ENCODE results near the gene PFDN4.

DNA sequence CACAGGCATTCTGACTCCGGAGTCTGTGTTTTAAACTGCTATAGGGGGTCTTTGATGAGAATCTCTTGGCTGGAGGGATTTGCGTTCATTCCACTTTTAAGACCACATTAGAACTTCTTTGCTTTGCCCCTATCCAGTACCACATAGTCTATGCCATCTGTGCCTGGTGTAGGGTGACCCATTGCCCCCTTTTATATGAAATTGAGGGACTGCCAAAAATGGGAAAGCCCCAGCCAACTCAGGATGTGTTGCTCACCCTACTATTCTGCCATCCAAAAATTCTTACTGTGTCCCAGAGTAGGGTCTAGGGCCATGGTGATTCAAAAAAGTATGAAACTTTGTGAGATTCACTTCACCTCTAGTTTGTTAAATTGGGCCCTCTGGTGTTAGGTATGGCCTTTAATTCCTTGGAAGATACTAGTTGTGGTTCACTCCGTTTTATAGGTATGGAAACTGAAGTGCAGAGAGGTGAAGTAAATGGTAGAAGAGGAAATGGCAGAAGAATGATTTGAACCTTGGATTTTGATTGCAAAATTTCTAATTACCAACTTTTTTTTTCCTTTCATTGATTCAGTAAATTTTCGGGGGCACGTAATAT is 1.4 kb downstream of the PFDN4 start:
- TF ChIP-seq CTCF (IDR thresholded peaks at IDR 0.05) (peak; percentile 20; the same call in 1 of the 3 replicates), SMC3 (IDR thresholded peaks at IDR 0.05) (no peak), RCOR1 (IDR thresholded peaks at IDR 0.05; ENCODE audit: low read depth, low read length) (no peak), CHD2 (IDR thresholded peaks at IDR 0.05; ENCODE audit: low read length, partially characterized antibody) (no peak)

Data from A549 (cell line).